GM21717 (cell line): ENCODE data around the gene TTC6.
"Not testable (repeated sequence)": the region's sequence is repeated elsewhere in the genome, so short reads cannot be mapped to it uniquely, and the experiment has no call there.

ENCODE experiments used
- ATAC-seq: cut with Tn5 transposase; IDR thresholded peaks from one replicate; pipeline ENCODE4 v1.9.1; 2021; ENCODE audit warnings: mild to moderate bottlenecking, moderate library complexity; ENCODE audit not compliant: unreplicated experiment

The TTC6 gene, protein sequence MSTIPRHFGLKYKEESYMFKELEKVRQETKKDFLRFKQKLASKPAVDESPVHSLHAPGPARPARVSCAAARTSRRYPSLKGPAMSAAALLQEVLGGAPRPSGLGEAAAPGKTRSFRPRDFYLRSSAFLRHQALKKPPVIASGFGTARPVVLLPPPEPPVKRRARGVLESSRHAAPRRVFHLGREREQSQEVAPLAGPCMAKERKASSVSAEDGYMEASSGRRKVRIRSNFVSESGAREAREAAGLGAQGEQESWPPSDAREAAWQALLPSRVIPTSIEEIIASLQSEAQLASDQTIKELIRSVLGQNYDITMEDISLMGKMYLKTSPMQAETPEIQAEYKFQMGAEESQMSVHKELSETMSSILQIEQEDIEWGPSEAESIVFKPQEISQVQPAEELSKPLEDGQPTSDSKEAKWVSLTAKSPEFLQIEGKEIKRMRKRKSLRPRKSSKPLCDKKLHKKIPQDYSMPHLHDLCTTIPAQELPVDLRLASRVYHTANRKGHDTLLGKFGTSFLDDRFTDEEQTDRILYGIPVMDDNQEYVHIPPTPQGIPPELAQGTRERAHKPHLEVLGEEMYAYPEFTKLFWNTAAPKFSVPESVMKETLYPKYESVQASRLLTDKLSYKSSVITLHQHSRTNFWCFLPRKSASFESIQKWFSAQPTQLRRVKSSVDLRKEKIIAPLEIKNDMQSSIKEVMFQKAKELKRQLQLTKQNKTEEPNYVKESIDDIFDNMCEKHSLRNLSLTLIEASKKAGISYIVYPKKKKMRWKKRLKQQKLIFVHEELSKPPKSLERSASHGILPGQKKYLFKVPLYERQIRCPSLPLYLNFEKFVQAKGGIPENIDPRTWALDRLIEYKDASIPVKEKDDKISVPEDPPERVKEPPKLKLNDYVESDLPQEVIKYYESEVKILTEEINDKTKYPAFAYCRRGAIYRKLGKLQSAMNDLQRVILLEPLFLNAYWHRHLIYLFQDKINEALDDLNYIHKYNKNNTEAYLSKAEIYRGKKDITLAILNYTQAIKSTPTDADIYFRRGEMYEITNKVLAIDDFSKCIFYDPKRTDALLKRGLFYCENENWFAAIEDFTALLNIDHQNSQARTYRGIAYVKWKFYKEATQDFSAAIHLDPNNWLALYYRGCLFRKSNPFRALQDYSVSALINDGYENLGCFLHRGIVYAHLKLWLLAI (N-terminal part only)

DNA sequence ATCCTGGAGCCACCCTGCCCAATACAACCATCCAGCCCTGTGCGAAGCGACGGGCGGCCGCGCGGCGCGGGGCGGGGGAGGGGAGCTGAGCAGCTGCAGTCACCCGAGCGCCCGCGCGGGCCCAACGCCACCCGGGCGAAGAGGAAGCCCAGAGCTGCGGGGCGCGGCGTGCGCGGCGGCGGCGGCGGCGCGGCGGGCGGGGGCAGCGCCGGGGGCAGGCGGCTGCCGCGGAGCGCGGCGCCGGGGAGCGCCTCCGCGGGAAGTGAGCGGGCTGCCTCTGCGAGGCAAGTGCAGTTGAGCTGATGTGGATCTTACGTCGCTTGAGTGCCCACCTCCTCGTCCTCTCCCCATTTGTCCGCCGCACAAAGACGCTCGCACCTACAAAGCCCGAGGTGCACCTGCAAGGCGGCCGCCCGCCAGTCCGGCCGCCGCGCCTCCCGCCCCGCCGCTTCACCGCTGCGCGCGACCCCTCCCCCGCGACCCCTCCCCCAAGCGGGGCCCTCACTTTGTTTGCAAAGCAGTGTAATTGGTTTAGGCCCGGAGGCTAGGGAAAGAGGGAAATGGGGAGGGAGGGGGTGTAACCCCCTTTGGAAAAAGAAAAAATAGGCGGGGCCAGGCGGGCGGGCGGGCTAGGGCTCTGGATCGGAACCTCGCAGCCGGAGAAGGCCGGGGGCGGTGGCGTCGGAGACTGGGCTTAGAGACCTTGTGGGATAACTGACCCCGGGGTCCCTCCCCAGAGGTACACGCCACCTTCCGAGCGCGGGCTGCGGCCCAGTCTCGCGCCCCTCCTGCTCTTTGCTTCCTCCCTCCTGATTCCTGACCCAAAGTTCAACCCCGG, at the start of gene TTC6, which contains the start of gene FOXA1:
Gene TTC6 (plus strand): TSS at position 659 of the 838 bp plus-strand sequence. CDS start 26,436 bp downstream, outside the sequence.
Gene FOXA1 (minus strand): TSS at position 279 of the 838 bp plus-strand sequence. CDS start 277 bp downstream, at position 2.
- no peak for ATAC-seq

DNA sequence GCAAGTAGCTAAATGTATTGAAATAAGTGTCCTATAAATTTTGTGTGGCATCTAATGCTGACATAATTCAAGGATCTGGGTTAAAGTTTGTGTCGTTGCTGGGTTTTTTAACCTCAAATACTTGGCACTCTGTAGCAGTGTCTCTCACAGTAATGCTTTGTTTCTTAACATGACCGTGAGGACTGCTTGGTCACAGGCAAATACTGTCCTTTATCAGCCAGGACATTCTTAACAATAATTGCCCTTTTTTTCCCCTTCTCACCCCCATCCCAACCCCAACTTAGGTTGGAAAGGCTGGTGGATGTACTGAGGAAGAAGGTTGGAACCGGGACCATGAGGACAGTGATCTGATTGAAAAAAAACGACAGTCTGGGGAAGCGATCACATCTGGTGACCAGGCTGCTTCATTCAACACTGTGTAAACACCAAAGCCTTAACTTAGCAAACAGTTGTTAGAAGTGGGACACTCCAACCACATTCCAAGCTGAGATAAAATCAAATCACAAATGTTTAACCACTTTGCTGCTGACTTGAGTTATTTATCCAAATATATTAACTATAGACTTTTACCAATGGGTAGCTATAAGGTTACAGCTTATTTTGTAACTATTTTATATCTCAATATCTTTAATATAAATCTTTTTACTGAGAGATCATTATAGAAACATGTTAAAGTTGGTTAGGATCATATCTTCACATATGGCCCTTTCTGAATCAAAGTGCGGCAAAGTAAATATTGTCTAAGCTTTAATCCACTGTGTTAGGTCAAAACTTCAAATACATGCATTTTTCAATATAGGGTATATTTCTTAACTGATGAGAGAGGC, 48.6 kb upstream of the TTC6 start:
- ATAC-seq = no peak

DNA sequence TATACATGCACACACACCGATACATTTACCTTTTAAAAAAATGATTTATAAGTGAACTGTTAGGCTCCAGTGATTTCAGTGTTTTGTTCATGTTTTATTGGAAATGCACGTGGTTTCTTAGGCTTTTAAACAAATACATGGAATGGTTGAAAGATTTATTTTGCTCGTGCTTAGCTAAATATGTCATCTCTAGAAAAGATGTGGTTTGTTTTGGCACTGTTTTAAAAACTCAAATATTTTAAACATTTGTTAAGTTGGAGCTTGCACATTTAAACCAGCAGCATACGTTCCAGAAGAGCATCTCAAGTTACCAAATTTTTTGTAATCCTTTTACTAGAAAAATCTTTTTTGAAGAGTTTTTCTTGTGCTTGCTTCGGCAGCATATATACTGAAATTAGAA, 44.9 kb upstream of the TTC6 start:
- no peak for ATAC-seq

DNA sequence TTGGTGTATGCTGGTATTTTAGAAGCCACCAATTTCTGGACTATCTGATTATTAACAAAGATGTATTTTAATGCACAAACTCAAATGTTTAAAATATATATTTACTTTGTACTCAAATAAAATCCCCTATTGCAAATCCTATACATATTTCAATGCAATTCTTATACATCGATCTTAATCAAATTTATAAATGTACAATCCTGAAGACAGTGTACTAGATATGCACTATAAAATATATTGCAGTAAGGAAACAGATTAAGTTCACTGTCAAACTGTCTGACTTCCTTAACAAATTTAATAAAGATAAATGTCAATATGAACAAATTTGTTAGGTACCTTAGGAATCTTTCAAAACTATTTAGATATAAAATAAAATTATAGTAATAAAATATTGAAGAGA, 44.3 kb upstream of the TTC6 start:
- ATAC-seq = no peak

DNA sequence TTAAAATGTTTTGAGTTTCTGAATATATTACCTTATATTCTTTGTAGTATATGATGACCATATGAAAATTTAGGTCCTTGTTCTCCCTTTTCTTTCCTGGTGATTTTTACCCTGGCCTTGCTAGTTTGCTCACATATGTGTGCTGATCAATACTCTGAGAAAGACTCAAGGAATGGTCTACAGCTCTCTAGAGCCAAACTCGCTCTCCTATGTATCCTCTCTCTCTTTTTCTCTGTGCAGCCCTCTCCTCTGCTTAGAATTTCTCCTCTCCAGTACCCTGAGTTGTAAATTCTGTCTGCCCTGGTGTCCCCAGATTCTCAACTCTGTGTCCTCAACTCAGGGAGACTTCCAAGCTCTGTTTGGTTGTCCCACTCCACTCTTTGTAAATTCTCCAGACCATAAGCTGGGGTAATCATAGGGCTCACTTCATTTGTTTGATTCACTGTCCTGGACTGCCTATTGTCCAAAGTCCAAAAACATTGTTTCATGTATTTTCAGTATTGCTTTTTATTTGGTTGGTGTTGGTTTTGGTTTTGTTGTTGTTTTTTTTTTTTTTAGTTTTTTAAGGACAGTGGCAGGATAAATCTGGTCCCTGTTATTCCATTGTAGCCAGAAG, 41.4 kb upstream of the TTC6 start:
- no peak for ATAC-seq

DNA sequence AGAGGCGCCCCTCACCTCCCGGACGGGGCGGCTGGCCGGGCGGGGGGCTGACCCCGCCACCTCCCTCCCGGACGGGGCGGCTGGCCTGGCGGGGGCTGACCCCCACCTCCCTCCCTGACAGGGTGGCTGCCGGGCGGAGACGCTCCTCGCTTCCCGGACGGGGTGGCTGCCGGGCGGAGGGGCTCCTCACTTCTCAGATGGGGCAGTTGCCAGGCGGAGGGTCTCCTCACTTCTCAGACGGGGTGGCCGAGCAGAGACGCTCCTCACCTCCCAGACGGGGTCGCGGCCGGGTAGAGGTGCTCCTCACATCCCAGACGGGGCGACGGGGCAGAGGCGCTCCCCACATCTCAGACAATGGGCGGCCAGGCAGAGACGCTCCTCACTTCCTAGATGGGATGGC, 39.8 kb upstream of the TTC6 start:
- ATAC-seq = not testable (repeated sequence)

DNA sequence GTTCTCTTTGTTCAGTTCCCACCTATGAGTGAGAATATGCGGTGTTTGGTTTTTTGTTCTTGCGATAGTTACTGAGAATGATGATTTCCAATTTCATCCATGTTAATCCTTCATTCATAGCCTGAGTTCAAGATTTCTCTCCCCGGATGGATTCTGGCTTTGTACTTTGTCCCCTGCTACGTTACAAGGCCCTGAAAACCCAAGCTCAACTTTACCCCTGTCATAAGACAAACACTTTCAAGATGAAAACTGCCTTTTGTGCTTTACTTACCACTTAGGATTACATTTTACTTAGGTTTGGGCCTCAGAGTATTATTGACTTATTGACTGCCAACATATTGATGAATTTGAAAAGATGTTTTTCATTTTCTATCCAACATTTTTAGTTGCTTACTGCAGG, 36.7 kb upstream of the TTC6 start:
- no peak for ATAC-seq

DNA sequence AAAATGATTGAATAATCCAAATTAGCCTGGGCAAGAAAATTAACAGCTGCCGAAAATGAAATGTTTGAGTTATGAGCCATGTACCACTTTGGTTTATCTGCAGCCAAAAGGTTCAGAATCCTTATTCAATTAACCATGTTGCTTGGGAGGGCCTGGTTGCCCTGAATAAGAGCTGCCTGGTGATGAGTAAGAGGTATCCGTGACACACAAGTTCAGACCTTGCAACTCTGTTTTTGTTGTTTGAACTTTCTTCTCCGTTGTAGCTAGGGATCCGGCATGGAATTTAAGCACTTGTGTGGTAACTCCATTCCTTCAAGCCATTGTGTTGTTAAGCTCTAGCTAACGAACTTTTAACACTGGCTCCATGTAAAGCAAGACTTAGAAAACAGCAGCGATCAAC, 36.0 kb upstream of the TTC6 start:
- no peak for ATAC-seq

DNA sequence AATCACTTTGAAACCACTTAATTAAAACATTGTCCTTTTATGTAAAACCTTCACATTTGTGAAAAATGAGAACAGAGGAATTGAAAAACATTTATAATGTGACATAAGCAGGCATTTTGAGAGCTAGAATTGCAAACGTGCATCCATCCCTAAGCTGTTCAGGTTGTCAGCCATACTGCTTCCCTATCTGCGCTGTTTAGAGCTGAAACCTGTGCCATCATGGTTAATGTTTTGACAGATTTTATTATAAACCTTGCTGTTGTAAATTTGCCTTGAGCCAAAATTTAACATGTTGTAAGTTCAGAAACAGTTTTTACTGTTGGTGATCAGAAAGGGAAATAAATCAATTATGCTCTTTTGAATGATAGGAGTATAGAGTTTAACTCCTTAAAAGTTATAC, 32.2 kb upstream of the TTC6 start:
- no peak for ATAC-seq

DNA sequence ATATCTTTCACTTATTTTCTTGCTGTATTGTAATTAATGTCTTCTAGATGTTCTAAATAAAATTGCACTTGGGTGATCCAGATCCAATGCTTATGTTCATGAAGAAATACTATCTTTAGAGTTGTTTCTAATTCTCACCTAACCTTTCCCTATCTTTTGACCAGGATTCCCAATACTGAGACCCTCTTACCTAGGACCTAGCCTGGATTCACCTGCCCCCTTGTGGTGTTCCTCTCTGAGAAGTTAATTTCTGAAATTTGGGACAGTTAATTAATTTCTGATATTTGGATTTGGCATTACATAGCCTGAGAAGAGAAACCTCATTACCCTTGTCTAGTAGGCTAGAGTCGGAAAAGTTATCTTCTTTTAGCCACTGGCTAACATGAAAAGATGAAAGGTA, 29.9 kb upstream of the TTC6 start:
- no peak for ATAC-seq

DNA sequence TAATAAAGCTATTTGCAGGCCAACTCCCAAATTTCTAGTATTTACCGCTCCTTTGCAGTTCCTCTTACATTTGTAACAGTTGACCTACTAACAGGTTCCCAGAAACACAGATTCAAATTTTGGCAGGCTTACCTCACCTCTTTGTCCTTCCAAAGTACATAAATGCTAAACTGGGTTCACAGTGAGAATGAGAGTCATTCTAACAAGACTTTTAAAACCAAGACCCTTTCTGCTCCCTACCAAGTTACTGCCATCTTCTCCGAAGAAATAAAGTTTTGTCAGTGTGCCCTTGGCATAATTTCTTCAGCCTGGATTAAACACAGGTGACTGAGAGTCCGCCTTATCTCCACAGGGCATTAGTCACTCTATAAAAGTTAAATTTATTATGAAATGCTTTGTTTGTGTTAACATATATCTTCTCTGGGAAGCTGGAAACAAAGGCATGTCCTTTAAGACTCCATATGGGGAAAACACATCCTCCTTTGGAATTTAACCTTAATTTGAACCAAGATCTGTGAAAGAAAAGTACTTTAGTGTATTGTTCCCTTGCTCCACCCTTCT, 28.5 kb upstream of the TTC6 start:
- ATAC-seq = no peak

DNA sequence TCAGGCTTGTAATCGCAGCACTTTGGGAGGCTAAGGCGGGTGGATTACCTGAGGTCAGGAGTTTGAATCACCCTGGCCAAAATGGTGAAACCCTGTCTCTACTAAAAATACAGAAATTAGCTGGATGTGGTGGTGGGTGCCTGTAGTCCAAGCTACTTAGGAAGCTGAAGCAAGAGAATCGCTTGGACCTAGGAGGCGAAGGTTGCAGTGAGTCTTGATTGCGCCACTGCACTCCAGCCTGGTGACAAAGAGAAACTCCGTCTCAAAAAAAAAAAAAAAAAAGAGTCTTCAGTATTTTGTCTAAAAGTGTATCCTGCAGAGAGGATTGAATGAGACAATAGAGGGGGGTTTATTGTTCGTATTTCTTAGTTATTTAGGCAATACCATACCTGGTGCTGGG, 25.7 kb upstream of the TTC6 start:
- no peak for ATAC-seq

DNA sequence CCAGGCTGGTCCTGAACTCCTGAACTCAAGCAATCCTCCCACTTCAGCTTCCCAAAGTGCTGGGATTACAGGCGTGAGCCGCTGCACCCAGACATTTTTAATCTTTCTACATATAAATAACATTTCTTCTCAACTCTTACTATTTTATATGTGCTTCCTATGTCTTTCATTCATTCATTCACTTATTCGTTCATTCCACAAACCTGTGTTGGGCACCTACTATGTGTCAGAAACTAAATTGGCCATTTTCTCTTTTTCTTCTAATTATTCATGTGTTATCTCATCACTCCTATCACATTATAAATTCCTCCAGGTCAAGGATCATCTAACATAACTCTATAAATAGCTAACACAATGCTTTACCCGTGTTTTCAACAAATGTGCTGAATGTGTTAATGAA, 24.0 kb upstream of the TTC6 start:
- ATAC-seq = no peak

DNA sequence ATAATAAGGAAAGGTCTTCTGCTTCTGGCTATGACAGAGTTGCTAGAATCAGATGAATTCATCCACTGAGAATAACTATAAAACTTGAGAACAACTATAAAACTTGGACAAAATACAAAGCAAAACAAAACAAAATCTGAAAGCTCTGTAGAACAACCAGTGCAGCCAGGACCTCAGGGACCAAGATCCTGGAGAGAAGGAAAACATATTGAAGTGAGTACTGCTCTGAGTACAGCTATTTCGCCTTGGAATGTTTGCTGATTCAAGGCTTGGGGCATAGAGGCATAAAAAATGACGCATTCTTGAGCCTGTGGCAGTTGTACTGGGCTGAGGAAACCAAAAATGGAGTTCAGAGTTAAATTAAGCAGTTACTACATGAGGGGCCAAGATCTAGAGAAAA, 22.1 kb upstream of the TTC6 start:
- ATAC-seq = no peak

DNA sequence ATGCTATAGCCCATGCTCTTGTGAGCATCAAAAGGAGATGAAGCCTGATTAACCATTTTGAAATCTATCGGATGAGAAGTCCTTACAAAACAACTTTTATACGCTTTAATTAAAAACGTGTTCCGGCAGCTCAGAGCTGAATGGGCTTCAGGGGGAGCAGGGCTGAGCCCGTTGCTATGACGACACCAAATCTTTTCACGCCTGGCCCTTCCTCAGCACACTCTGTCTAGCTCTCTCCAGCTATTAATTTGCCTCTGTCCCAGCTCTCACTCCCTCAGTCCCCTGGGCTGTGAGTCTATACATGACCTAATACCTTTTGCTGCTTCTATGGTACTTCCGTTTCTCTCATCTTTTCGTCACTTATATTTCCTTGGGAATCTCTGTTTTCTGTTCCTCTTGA, 16.2 kb upstream of the TTC6 start:
- ATAC-seq = no peak

DNA sequence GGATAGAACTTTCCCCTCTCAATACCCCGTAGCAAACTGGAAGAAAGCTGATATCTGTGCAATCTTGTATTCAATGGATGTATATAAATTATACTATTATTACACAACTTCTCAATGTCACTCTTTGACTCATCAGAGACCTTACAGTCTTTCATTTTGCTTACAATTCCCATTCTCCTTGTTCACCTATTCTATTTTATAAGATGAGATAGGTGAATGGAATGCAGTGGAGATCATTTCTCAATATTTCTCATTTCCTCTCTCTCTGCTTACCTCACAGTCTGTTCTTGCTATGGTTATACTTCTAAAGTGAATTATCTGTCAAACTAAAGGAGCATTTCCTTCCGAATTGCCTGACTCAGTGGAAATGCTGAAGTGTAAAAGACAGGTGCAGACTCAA, 15.3 kb upstream of the TTC6 start:
- no peak for ATAC-seq

DNA sequence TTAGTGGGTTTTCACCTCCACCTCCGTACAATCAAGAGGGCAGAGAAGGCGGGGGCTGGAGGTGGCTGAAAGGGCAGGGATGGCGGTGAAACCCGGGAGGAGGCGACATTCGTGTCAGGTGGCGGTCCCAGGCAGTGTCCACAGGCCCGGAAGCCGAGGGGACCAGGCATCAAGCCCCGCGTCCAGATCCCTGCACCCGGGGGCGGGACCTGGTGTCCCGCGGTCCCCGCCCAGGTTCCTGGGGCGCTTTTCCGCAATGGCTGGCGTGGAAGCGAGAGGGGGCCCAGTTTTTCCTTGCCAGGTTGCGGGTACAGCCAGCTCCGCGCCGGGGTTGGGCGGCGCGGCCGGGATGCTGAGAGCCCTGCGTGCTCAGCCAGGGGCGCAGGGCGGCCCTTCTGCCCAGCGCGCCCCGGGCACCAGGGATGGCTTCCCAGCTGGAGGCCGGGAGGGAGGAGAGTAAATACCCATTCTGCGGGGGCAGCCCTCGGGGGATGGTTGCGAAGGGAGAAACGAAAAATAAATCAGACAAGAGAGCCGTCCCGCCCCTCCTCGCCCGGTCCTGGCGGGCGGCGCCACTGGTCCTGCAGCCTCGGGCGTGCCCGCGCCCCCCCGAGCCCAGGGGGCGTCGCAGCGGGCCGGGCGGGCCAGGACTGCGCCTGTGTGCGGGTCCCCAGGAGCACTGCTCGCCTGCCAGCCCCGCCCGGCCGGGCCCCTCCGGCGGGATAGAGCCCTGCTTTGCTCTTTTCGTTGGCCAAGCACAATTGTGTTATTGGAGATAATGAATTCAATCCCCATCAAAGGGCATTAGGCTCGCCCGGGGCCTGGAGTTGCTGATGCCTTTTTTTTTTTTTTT, 11.8 kb upstream of the TTC6 start:
- no peak for ATAC-seq
